HepG2 (cell line): Measurements from ENCODE around the gene SDK1. TPM values are rescaled to one million over a fixed set of nuclear protein-coding genes. Genes with fewer than 3 reads are reported as not detected.

ENCODE experiments used
- ATAC-seq: fragments of 200-7000 bp; cut with Tn5 transposase; 3 replicates; pipeline ENCODE4 v1.9.1; 2020; ENCODE audit warnings: mild to moderate bottlenecking, moderate library complexity
- BruUV-seq: library from RNA; stranded (reverse); fragments of 400-500 nt; replicated peaks from 2 replicates; lab custom pipeline; 2021; lab: Mats Ljungman, UMichigan
- CTCF ChIA-PET: fragments of 300-600 bp; formaldehyde crosslinking; extraction: SDS; loops from one replicate; lab custom pipeline; 2021; ENCODE audit warnings: low total read pairs, inconsistent platforms, low intra/inter-chr PET ratio; lab: Yijun Ruan, JAX
- POLR2A ChIA-PET: fragments of 350-600 bp; sonication (Branson Sonifier 250); formaldehyde crosslinking; loops from one replicate; lab custom pipeline; 2020; ENCODE audit warnings: antibody characterized with exemption, inconsistent platforms; lab: Yijun Ruan, JAX
- DNase-seq: peaks from one replicate; pipeline ENCODE4 v3.0.0-alpha.2; 2015; ENCODE audit warnings: low spot score
- FAIRE-seq: peaks from 3 replicates; lab custom pipeline; 2011; peaks lifted over from hg19 to GRCh38; lab: Jason Lieb, UNC
- H2AFZ ChIP-seq: one replicate; pipeline ENCODE4 v1.6.1; 2011; ENCODE audit warnings: low read length, inconsistent platforms
- H3K27ac ChIP-seq: fragments of 300-600 bp; 3 replicates; pipeline ENCODE4 v1.8.0; 2011; ENCODE audit warnings: mixed run types, mild to moderate bottlenecking, mixed read lengths, low read length, inconsistent platforms; ENCODE audit not compliant: insufficient read depth; ENCODE audit errors: extremely low read length
- H3K27me3 ChIP-seq, 2 experiments: fragments of 200-600 bp in 1 of 2; 2 replicates in 1 of 2; 3 replicates in 1 of 2; pipeline versions ENCODE4 v1.6.0 to v1.8.0; 2011; ENCODE audit warnings: low read length in 2 of 2, mild to moderate bottlenecking in 2 of 2, moderate library complexity in 2 of 2, inconsistent platforms in 1 of 2; ENCODE audit not compliant: insufficient read depth in 2 of 2, control insufficient read depth in 1 of 2
- H3K36me3 ChIP-seq, 2 experiments: fragments of 200-600 bp in 1 of 2; replicated peaks in 1 of 2; 2 replicates in 1 of 2; 3 replicates in 1 of 2; pipeline versions ENCODE4 v1.5.1 to v1.8.0; 2011; ENCODE audit warnings: low read length in 2 of 2, inconsistent platforms in 1 of 2; ENCODE audit not compliant: insufficient read depth in 2 of 2, control insufficient read depth in 1 of 2
- H3K4me1 ChIP-seq: 2 replicates; pipeline ENCODE4 v1.5.1; 2012; ENCODE audit warnings: low read length, inconsistent platforms; ENCODE audit not compliant: insufficient read depth
- H3K4me2 ChIP-seq: 2 replicates; pipeline ENCODE4 v1.6.0; 2011; ENCODE audit warnings: low read depth, low read length, inconsistent platforms
- H3K4me3 ChIP-seq, 3 experiments: fragments of 200-600 bp in 1 of 3; sonication (generic), shearing (Covaris generic) in 1 of 3; replicated peaks in 1 of 3; 2 replicates each; pipeline ENCODE4 v1.5.1; 2011 to 2016; ENCODE audit warnings: low read length in 3 of 3, inconsistent platforms in 2 of 3, low read depth in 2 of 3, mild to moderate bottlenecking in 2 of 3, control low read depth in 1 of 3, mixed read lengths in 1 of 3; ENCODE audit not compliant: insufficient read depth in 1 of 3
- H3K79me2 ChIP-seq: one replicate; pipeline ENCODE4 v1.6.1; 2011; ENCODE audit warnings: low read length, inconsistent platforms; ENCODE audit not compliant: insufficient read depth
- H3K9ac ChIP-seq: 2 replicates; pipeline ENCODE4 v1.6.0; 2011; ENCODE audit warnings: mild to moderate bottlenecking, low read depth, low read length, inconsistent platforms; ENCODE audit not compliant: insufficient read depth
- H3K9me3 ChIP-seq: 2 replicates; pipeline ENCODE4 v1.5.1; 2012; ENCODE audit warnings: mild to moderate bottlenecking, low read length
- H4K20me1 ChIP-seq: 2 replicates; pipeline ENCODE4 v1.6.0; 2011; ENCODE audit warnings: inconsistent platforms, mild to moderate bottlenecking, low read length, moderate library complexity; ENCODE audit not compliant: insufficient read depth
- FUBP1 ChIP-seq: sonication (generic); formaldehyde crosslinking; IDR thresholded peaks from 2 replicates; pipeline ENCODE4 v1.5.1; 2020; ENCODE audit warnings: missing genetic modification reagents, mild to moderate bottlenecking, borderline replicate concordance
- HMGA1 ChIP-seq: sonication (generic); formaldehyde crosslinking; conservative IDR thresholded peaks from 2 replicates; pipeline ENCODE4 v1.4.0; 2020; ENCODE audit warnings: missing genetic modification reagents
- SIN3A ChIP-seq: IDR thresholded peaks from 2 replicates; pipeline ENCODE4 v1.6.1; 2011; ENCODE audit warnings: low read depth, mild to moderate bottlenecking, control low read depth, low read length, borderline replicate concordance
- THAP8 ChIP-seq: sonication (generic); formaldehyde crosslinking; IDR thresholded peaks from 2 replicates; pipeline ENCODE4 v1.5.1; 2020; ENCODE audit warnings: missing genetic modification reagents, mild to moderate bottlenecking, borderline replicate concordance
- ZBTB33 ChIP-seq: sonication (generic); formaldehyde crosslinking; IDR thresholded peaks from 2 replicates; pipeline ENCODE4 v1.4.0; 2020; ENCODE audit warnings: missing genetic modification reagents
- ZBTB46 ChIP-seq: sonication (generic); formaldehyde crosslinking; IDR thresholded peaks from 2 replicates; pipeline ENCODE4 v1.4.0; 2020; ENCODE audit warnings: mild to moderate bottlenecking, missing genetic modification reagents, borderline replicate concordance
- ZEB1 ChIP-seq: IDR thresholded peaks from 2 replicates; pipeline ENCODE4 v1.6.1; 2012; ENCODE audit warnings: mild to moderate bottlenecking, low read depth, inconsistent platforms; ENCODE audit not compliant: insufficient replicate concordance
- ZNF460 ChIP-seq: sonication (generic); formaldehyde crosslinking; IDR thresholded peaks from 2 replicates; pipeline ENCODE4 v1.5.1; 2020; ENCODE audit warnings: missing genetic modification reagents, mild to moderate bottlenecking, borderline replicate concordance
- ZNF577 ChIP-seq: sonication (generic); formaldehyde crosslinking; IDR thresholded peaks from 2 replicates; pipeline ENCODE4 v1.4.0; 2020; ENCODE audit warnings: mild to moderate bottlenecking, low read depth, missing genetic modification reagents, borderline replicate concordance
- ZNF598 ChIP-seq: sonication (generic); formaldehyde crosslinking; IDR thresholded peaks from 2 replicates; pipeline ENCODE4 v1.5.1; 2020; ENCODE audit warnings: mild to moderate bottlenecking, missing genetic modification reagents, borderline replicate concordance
- WGBS: methylation state at CpG from one replicate; pipeline ENCODE4 v1.1.6; 2017; ENCODE audit warnings: low lambda C conversion rate; 5-methylcytosine and 5-hydroxymethylcytosine counted together
- in situ Hi-C: cut with HindIII; loops from 2 replicates; pipeline ENCODE4 v1.10.0; 2017; ENCODE audit warnings: low pct_unique_long_range_greater_than_20kb; ENCODE audit not compliant: extremely low pct_ligation_motif_present
- intact Hi-C: fragments of 100-400 bp; cut with micrococcal nuclease; formaldehyde crosslinking; loops from one replicate; pipeline ENCODE4 v1.10.0; 2022; ENCODE audit not compliant: unreplicated experiment
- polyA plus RNA-seq, 8 experiments: library from polyadenylated mRNA; depleted of rRNA in 3 of 8; stranded (reverse) in 7 of 8; unstranded in 1 of 8; fragments of >200 nt; fragmentation: Illumina TruSeq in 4 of 8; extraction: Trizol in 4 of 8; gene quantifications; 2 replicates each; pipeline versions ENCODE4 v1.2.1 to v1.2.3, GENCODE V29; 2011 to 2016; ENCODE audit warnings: low read depth in 4 of 8, missing spikeins in 1 of 8, mixed read lengths in 1 of 8; ENCODE audit not compliant: insufficient read depth in 1 of 8
- total RNA-seq, 5 experiments: library from RNA; depleted of rRNA; stranded (reverse); fragments of >200 nt; fragmentation: Illumina TruSeq; extraction: Trizol; gene quantifications; 2 replicates each; pipeline ENCODE4 v1.2.3, GENCODE V29; 2016; ENCODE audit warnings: low read depth in 1 of 5

SDK1 gene
- total and polyA plus RNA-seq, 2 of the 13 experiments (the other 11 are each of a cell fraction or from before 2014, with no cell fraction given), result 0.35 to 2.4 TPM

GRCh38 chr7:3434611-3435010, 133.6 kb downstream of the SDK1 start:
- Histone ChIP-seq H3K79me2 (no peaks in the 10 kb centered on the region), H3K9ac (no peak overlapping the region), H3K4me1 (peaks cover 9% of the 10 kb centered on the region; the same call in 1 of the 2 replicates), H3K9me3 (no peaks in the 10 kb centered on the region), H3K27me3 (no peaks in the 10 kb centered on the region), H4K20me1 (no peaks in the 10 kb centered on the region), H3K4me2 (no peak overlapping the region), H3K27ac (no peak overlapping the region), H2AFZ (no peak overlapping the region), H3K4me3 (no peak overlapping the region), H3K36me3 (no peaks in the 10 kb centered on the region)
- DNase-seq, result no peak
- ATAC-seq, result no peak
- ChIA-PET CTCF (no interaction called here), POLR2A (no interaction called here)
- no TSS peak for BruUV-seq
- no peak for TF ChIP-seq ZEB1
- TF ChIP-seq ZBTB33 (CRISPR knock-in tag), result no peak
- TF ChIP-seq ZNF577, result no peak
- no peak for TF ChIP-seq ZBTB46 (CRISPR knock-in tag)
- no peak for TF ChIP-seq ZNF598 (CRISPR knock-in tag)
- no peak for TF ChIP-seq HMGA1 (CRISPR knock-in tag)
- no peak for TF ChIP-seq THAP8 (CRISPR knock-in tag)
- no peak for TF ChIP-seq FUBP1 (CRISPR knock-in tag)
- no peak for TF ChIP-seq SIN3A
- TF ChIP-seq ZNF460 (CRISPR knock-in tag), result no peak
- no peak for FAIRE-seq
- in situ Hi-C loops (no loop called here), intact Hi-C loops (no loop called here)
- 90% methylated on average over 4 of the region's 4 CpGs for WGBS
